Heart left ventricle (tissue), 13 donors: ENCODE results near the gene LRRC71.

Experiments
- CTCF ChIP-seq, 12 donors: fragments of 200-600 bp; sonication (generic) in 4 of 12; IDR thresholded peaks; one replicate each; pipeline versions ENCODE4 v1.5.0 to v1.8.0; 2018 to 2022; ENCODE audit warnings: antibody characterized with exemption in 12 of 12, mild to moderate bottlenecking in 5 of 12
- POLR2A ChIP-seq, 2 donors: fragments of 450-650 bp; IDR thresholded peaks; one replicate each; pipeline ENCODE4 v1.6.1; 2017; ENCODE audit warnings: antibody characterized with exemption in 2 of 2, mild to moderate bottlenecking in 2 of 2, moderate library complexity in 2 of 2
- donor health status: ischemic (EF 13 %, LVEDD 7.1; RV severe dilation, severe dysfunction).
- donor health status: DM: no; HTN: yes; CAD: no.
- donor health status: DM: no; HTN: no; CAD: no.
- donor health status: ischemic (EF 25% LVEDD 6.9; RV normal size, moderate dysfunction).
- donor health status: ischemic (EF 25% LVEDD 5.7; RV mildly dilated, moderate dysfunction).
- donor health status: ischemic (EF 35%, LVEDD 5.7; RV mildly dilated, moderate dysfunction).
- donor health status: nonischemic (EF 11% LVEDD 7.7; RV severe dilation, severe dysfunction).
- donor health status: DM: yes; HTN: yes; CAD: no.
- donor health status: PGD.
- donor health status: ischemic (EF 29% LVEDD 5.4; RV normal size, mild dysfunction).
- donor health status: nonischemic (EF 23%, LVEDD 6.1; RV moderate dilation, normal function).

- TF ChIP-seq CTCF (IDR thresholded peaks at IDR 0.05) = no peak
- no peak for TF ChIP-seq POLR2A (IDR thresholded peaks at IDR 0.05)
Observed at GRCh38 chr1:156901966-156902915, 18.2 kb upstream of the LRRC71 start.
